Measurements from ENCODE around the gene LRRFIP2. TPM values are rescaled to one million over a fixed set of nuclear protein-coding genes. Genes with fewer than 3 reads are reported as not detected.

LRRFIP2 gene
- total RNA-seq, 2 donors from 2014 or later, result 102 to 134 TPM

- Histone ChIP-seq H3K4me1 (replicated peaks) (no peaks in the 10 kb centered on the region), H3K4me3 (no peak overlapping the region), H3K27ac (no peak overlapping the region), H3K9me3 (no peaks in the 10 kb centered on the region), H3K27me3 (replicated peaks; ENCODE audit: insufficient read depth) (no peaks in the 10 kb centered on the region), H3K36me3 (no peaks in the 10 kb centered on the region)
- TF ChIP-seq POLR2A (IDR thresholded peaks at IDR 0.05) (no peak), POLR2AphosphoS5 (IDR thresholded peaks at IDR 0.05) (no peak), CTCF (IDR thresholded peaks at IDR 0.05) (no peak)
- 81% methylated on average over 4 of the region's 4 CpGs for WGBS
- intact Hi-C loops (cut with DNase I), result no loop called here
- DNase-seq (ENCODE audit: low spot score), result no peak
Observed at GRCh38 chr3:37200141-37200540, 25.8 kb upstream of the LRRFIP2 start.

- Histone ChIP-seq H3K9me3 (no peaks in the 10 kb centered on the region), H3K36me3 (no peaks in the 10 kb centered on the region), H3K4me3 (no peak overlapping the region), H3K27ac (no peak overlapping the region), H3K4me1 (replicated peaks) (no peaks in the 10 kb centered on the region), H3K27me3 (replicated peaks; ENCODE audit: insufficient read depth) (no peaks in the 10 kb centered on the region)
- TF ChIP-seq CTCF (IDR thresholded peaks at IDR 0.05) (no peak), POLR2A (IDR thresholded peaks at IDR 0.05) (no peak), POLR2AphosphoS5 (IDR thresholded peaks at IDR 0.05) (no peak)
- WGBS, result 82% methylated on average over 2 of the region's 2 CpGs
- intact Hi-C loops (cut with DNase I), result no loop called here
- DNase-seq (ENCODE audit: low spot score), result no peak
Observed at GRCh38 chr3:37198996-37199395, 24.6 kb upstream of the LRRFIP2 start.

- no peaks in the 10 kb centered on the region for H3K36me3 ChIP-seq
- H3K4me1 ChIP-seq (replicated peaks), result no peaks in the 10 kb centered on the region
- no peaks in the 10 kb centered on the region for H3K9me3 ChIP-seq
- TF ChIP-seq POLR2A (IDR thresholded peaks at IDR 0.05) (no peak), POLR2AphosphoS5 (IDR thresholded peaks at IDR 0.05) (no peak), CTCF (IDR thresholded peaks at IDR 0.05) (no peak)
- H3K4me3 ChIP-seq, result no peak overlapping the region
- WGBS, result 82% methylated on average over 2 of the region's 2 CpGs
- DNase-seq (ENCODE audit: low spot score), result no peak
- intact Hi-C loops (cut with DNase I), result no loop called here
- H3K27me3 ChIP-seq (replicated peaks; ENCODE audit: insufficient read depth), result no peaks in the 10 kb centered on the region
- H3K27ac ChIP-seq, result no peak overlapping the region
Observed at GRCh38 chr3:37198547-37198946, 24.2 kb upstream of the LRRFIP2 start.

GRCh38 chr3:37197810-37198371 is 23.5 kb upstream of the LRRFIP2 start:
- no peaks in the 10 kb centered on the region for H3K36me3 ChIP-seq
- no peaks in the 10 kb centered on the region for H3K4me1 ChIP-seq (replicated peaks)
- H3K9me3 ChIP-seq, result no peaks in the 10 kb centered on the region
- no peak overlapping the region for H3K27ac ChIP-seq
- WGBS, result 48% methylated on average over 2 of the region's 2 CpGs
- TF ChIP-seq POLR2AphosphoS5 (IDR thresholded peaks at IDR 0.05) (no peak), POLR2A (IDR thresholded peaks at IDR 0.05) (no peak), CTCF (IDR thresholded peaks at IDR 0.05) (no peak)
- no peaks in the 10 kb centered on the region for H3K27me3 ChIP-seq (replicated peaks; ENCODE audit: insufficient read depth)
- H3K4me3 ChIP-seq, result no peak overlapping the region
- DNase-seq (ENCODE audit: low spot score), result no peak
- intact Hi-C loops (cut with DNase I), result no loop called here

- DNase-seq (ENCODE audit: low spot score), result no peak
- H3K36me3 ChIP-seq, result no peaks in the 10 kb centered on the region
- H3K4me3 ChIP-seq, result no peak overlapping the region
- WGBS, result 92% methylated on average over 5 of the region's 5 CpGs
- intact Hi-C loops (cut with DNase I), result no loop called here
- no peak for TF ChIP-seq POLR2A (IDR thresholded peaks at IDR 0.05)
- TF ChIP-seq CTCF (IDR thresholded peaks at IDR 0.05), result no peak
- TF ChIP-seq POLR2AphosphoS5 (IDR thresholded peaks at IDR 0.05), result no peak
- no peak overlapping the region for H3K27ac ChIP-seq
- H3K9me3 ChIP-seq, result no peaks in the 10 kb centered on the region
- H3K27me3 ChIP-seq (replicated peaks; ENCODE audit: insufficient read depth), result no peaks in the 10 kb centered on the region
- H3K4me1 ChIP-seq (replicated peaks), result no peaks in the 10 kb centered on the region
Observed at GRCh38 chr3:37194533-37194932, 20.2 kb upstream of the LRRFIP2 start.
